K562 (cell line): ENCODE measurements around the gene MBOAT7.

Experiments
- ARNT ChIP-seq, 2 experiments: fragments of 450-650 bp; IDR thresholded peaks; 2 replicates each; pipeline ENCODE4 v1.6.1; 2016; ENCODE audit warnings: mild to moderate bottlenecking in 1 of 2
- ATF1 ChIP-seq, 2 experiments: fragments of 450-650 bp in 1 of 2; IDR thresholded peaks; 2 replicates each; pipeline ENCODE4 v1.6.1; 2016; ENCODE audit warnings: missing compliant biosample characterization in 1 of 2, missing genetic modification characterization in 1 of 2
- BRD4 ChIP-seq: fragments of 200-600 bp; sonication (generic); IDR thresholded peaks from 2 replicates; pipeline ENCODE4 v1.6.1; 2017; ENCODE audit warnings: inconsistent platforms
- POLR2AphosphoS5 ChIP-seq: IDR thresholded peaks from 2 replicates; pipeline ENCODE4 v1.6.1; 2011; ENCODE audit warnings: mild to moderate bottlenecking, low read depth, low read length, moderate library complexity; ENCODE audit not compliant: control insufficient read depth, insufficient read depth
- POLR3A ChIP-seq: IDR thresholded peaks from 2 replicates; pipeline ENCODE4 v1.6.1; 2011; ENCODE audit warnings: borderline replicate concordance, mild to moderate bottlenecking, moderate library complexity; ENCODE audit not compliant: insufficient read length, insufficient read depth; ENCODE audit errors: extremely low read depth
- RBBP5 ChIP-seq: fragments of 200-600 bp; sonication (generic); IDR thresholded peaks from 2 replicates; pipeline ENCODE4 v1.6.1; 2012; ENCODE audit warnings: borderline replicate concordance, mild to moderate bottlenecking, low read length, control low read depth, inconsistent platforms; ENCODE audit not compliant: insufficient read depth, poor library complexity, severe bottlenecking
- SAFB2 ChIP-seq: fragments of 200-400 bp; formaldehyde crosslinking; IDR thresholded peaks from 2 replicates; pipeline ENCODE4 v1.6.1; 2018; ENCODE audit warnings: borderline replicate concordance, low read length, low read depth, moderate library complexity; ENCODE audit not compliant: severe bottlenecking
- TAF1 ChIP-seq: IDR thresholded peaks from 2 replicates; pipeline ENCODE4 v1.6.1; 2011; ENCODE audit warnings: mild to moderate bottlenecking, low read length, moderate library complexity; ENCODE audit not compliant: insufficient read depth, control insufficient read depth, severe bottlenecking; ENCODE audit errors: extremely low read depth
- YY1 ChIP-seq, 3 experiments: IDR thresholded peaks; 2 replicates each; pipeline ENCODE4 v1.6.1; 2011; ENCODE audit warnings: low read length in 2 of 3, mild to moderate bottlenecking in 2 of 3, moderate library complexity in 2 of 3, borderline replicate concordance in 1 of 3, control low read depth in 1 of 3, low read depth in 1 of 3; ENCODE audit not compliant: insufficient read depth in 3 of 3, insufficient replicate concordance in 2 of 3, control insufficient read depth in 1 of 3, insufficient read length in 1 of 3; ENCODE audit errors: extremely low read depth in 1 of 3
- ZFX ChIP-seq: sonication (generic); formaldehyde crosslinking; IDR thresholded peaks from 2 replicates; pipeline ENCODE4 v1.8.0; 2022; ENCODE audit warnings: mild to moderate bottlenecking, missing genetic modification reagents, moderate library complexity
- ZNF184 ChIP-seq: sonication (generic); formaldehyde crosslinking; IDR thresholded peaks from 2 replicates; pipeline ENCODE4 v1.5.0; 2020; ENCODE audit warnings: missing genetic modification reagents
- TF ChIP-seq, protein P1 (sequence below): sonication (generic); formaldehyde crosslinking; IDR thresholded peaks from 2 replicates; pipeline ENCODE4 v1.8.0; 2022; ENCODE audit warnings: mild to moderate bottlenecking, missing genetic modification reagents
- TF ChIP-seq, protein P2 (sequence below): fragments of 250-450 bp; sonication (Bioruptor Pico); IDR thresholded peaks from 2 replicates; pipeline ENCODE4 v1.8.0; 2022; ENCODE audit warnings: moderate library complexity, mild to moderate bottlenecking, inconsistent platforms
- TF ChIP-seq, protein P3 (sequence below): fragments of 450-650 bp; formaldehyde crosslinking; IDR thresholded peaks from 2 replicates; pipeline ENCODE4 v1.4.0; 2022; ENCODE audit warnings: missing genetic modification characterization

DNA sequence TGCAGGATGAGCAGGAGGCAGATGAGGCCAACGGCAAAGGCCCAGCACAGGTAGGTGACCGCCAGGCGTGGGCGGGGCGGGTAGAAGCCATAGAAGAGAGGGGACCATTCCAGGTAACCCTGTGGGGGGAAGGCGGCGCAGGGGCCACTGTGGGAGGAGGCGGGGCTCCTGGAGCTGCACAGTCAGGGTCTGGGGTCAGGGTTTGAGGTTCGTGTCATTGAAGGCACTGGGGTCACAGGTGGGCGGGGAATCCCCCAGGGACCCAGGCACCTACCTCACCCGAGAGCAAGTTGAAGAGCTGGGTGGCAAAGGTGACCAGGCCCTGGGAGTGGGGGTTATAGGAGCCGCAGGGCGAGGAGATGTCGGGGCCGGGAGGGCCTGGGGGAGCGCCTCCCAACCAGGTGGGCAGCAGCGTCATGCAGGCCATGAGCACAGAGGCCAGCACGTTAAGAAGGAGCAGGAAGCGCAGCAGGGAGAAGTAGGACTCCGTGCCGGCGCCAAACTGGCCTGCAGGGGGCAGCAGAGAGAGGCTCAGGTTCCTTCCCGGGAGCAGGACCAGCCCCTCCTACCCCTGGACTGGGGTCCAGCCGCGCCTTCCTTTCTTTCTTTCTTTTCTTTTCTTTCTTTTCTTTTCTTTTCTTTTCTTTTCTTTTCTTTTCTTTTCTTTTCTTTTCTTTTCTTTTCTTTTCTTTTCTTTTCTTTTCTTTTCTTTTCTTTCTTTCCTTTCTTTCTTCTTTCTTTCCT, 21.0 kb downstream of the MBOAT7 start:
- TF ChIP-seq YY1 (IDR thresholded peaks at IDR 0.05; ENCODE audit: borderline replicate concordance in 1 of 3, control insufficient read depth in 1 of 3, extremely low read depth in 1 of 3, insufficient read depth in 3 of 3, insufficient read length in 1 of 3, insufficient replicate concordance in 2 of 3, low read depth in 1 of 3, low read length in 2 of 3): peak in 1 of 3 experiments; percentile 37
- no peak for TF ChIP-seq ATF1 (CRISPR knock-in tag; IDR thresholded peaks at IDR 0.05)
- TF ChIP-seq ATF1 (tag; IDR thresholded peaks at IDR 0.05): no peak; the same call in 1 of the 2 replicates
- TF ChIP-seq ARNT (IDR thresholded peaks at IDR 0.05): no peak
- TF ChIP-seq, protein P1, sequence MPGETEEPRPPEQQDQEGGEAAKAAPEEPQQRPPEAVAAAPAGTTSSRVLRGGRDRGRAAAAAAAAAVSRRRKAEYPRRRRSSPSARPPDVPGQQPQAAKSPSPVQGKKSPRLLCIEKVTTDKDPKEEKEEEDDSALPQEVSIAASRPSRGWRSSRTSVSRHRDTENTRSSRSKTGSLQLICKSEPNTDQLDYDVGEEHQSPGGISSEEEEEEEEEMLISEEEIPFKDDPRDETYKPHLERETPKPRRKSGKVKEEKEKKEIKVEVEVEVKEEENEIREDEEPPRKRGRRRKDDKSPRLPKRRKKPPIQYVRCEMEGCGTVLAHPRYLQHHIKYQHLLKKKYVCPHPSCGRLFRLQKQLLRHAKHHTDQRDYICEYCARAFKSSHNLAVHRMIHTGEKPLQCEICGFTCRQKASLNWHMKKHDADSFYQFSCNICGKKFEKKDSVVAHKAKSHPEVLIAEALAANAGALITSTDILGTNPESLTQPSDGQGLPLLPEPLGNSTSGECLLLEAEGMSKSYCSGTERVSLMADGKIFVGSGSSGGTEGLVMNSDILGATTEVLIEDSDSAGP (CRISPR knock-in tag): no peak
- TF ChIP-seq ZFX: no peak
- TF ChIP-seq, protein P2, sequence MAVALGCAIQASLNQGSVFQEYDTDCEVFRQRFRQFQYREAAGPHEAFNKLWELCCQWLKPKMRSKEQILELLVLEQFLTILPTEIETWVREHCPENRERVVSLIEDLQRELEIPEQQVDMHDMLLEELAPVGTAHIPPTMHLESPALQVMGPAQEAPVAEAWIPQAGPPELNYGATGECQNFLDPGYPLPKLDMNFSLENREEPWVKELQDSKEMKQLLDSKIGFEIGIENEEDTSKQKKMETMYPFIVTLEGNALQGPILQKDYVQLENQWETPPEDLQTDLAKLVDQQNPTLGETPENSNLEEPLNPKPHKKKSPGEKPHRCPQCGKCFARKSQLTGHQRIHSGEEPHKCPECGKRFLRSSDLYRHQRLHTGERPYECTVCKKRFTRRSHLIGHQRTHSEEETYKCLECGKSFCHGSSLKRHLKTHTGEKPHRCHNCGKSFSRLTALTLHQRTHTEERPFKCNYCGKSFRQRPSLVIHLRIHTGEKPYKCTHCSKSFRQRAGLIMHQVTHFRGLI: no peak
- no peak for TF ChIP-seq POLR3A
- no peak for TF ChIP-seq TAF1
- no peak for TF ChIP-seq BRD4
- TF ChIP-seq, protein P3, sequence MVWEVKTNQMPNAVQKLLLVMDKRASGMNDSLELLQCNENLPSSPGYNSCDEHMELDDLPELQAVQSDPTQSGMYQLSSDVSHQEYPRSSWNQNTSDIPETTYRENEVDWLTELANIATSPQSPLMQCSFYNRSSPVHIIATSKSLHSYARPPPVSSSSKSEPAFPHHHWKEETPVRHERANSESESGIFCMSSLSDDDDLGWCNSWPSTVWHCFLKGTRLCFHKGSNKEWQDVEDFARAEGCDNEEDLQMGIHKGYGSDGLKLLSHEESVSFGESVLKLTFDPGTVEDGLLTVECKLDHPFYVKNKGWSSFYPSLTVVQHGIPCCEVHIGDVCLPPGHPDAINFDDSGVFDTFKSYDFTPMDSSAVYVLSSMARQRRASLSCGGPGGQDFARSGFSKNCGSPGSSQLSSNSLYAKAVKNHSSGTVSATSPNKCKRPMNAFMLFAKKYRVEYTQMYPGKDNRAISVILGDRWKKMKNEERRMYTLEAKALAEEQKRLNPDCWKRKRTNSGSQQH (CRISPR knock-in tag): no peak
- no peak for TF ChIP-seq SAFB2
- TF ChIP-seq POLR2AphosphoS5: no peak
- no peak for TF ChIP-seq ZNF184 (CRISPR knock-in tag)
- no peak for TF ChIP-seq RBBP5
